SK-N-DZ (cell line): Measurements from ENCODE around the gene IGSF9B.

Source experiments
- DNase-seq: peaks from one replicate; pipeline ENCODE4 v3.0.0-alpha.2; 2015; ENCODE audit warnings: low spot score

IGSF9B gene

DNA sequence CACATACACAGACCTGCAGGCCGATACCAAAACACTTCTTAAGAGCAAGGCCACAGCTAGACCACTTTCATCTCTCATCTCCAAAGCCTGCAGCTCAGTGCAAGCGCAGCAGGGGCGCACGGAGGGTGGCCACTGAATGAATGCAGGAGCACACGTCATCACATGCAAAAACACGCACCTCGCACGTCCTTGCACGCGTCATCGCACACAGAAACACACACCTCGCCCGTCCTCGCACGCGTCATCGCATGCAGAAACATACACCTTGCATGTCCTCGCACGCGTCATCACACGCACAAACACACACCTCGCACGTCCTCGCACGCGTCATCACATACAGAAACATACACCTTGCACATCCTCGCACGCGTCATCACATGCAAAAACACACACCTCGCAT is 17.2 kb downstream of the IGSF9B start:
- DNase-seq = no peak

DNA sequence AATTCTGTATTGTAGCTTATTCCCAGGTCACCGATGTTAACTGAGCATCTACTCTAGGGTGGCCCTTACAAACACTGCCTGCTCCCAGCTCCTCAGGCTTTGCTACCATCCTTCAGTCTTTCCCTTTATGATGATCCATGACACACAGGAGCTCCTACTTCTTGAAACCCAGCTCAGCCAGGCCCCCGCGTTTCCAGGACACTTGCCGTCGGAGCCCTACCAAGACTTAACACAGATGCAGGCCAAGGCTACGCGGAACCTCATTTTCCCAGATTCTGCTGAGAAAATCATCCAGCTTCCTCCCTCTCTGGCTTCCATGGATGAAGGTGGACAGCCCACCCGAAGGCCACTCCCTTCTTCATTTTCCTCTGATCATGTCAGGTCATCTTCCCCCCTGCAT is 18.6 kb downstream of the IGSF9B start:
- no peak for DNase-seq

- DNase-seq = no peak
Measured at GRCh38 chr11:133937468-133937867, 19.3 kb downstream of the IGSF9B start.

DNA sequence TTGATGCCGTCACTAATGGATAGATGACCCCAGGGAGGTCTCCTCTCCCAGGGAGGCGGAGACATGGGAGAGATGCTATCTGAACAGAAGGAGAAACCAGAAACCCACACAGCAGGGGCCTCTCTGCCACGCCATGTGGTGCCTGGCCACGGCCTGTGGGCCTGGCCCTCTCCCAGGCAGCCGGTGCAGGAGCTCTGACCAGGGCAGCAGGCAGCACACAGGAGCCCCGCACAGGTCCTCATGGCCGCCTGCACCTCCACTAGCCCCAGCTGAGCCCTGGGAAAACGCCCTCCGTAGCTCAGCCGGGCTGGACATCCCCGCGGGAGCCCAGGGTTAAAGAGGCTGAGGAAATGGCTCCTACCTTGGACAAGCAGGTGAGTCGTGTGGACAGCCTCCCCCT is 19.8 kb downstream of the IGSF9B start:
- DNase-seq = peak; percentile 64

DNA sequence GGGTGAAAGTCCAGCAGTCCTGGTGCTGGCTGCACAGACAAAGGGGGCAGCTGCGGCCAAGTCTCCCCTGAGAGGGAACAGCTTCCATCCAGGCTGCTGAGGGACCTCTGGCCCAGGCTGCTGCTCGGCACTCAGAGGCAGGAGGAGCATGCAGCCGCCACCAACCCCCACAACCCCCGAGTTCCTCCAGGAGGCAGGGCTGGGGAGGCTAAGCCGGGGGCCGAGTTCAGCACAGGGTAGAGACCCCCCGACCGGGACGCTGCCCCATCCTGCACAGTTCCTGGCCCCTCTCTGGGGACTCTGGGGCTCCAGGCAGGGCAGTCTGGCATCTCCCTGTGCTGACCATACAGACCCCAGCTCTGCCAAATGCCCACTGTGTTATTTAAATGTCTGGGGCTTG is 20.2 kb downstream of the IGSF9B start:
- no peak for DNase-seq

- peak; percentile 32 for DNase-seq
Measured at GRCh38 chr11:133936136-133936535, 20.6 kb downstream of the IGSF9B start.

- DNase-seq = no peak
Measured at GRCh38 chr11:133935551-133935910, 21.2 kb downstream of the IGSF9B start.

DNA sequence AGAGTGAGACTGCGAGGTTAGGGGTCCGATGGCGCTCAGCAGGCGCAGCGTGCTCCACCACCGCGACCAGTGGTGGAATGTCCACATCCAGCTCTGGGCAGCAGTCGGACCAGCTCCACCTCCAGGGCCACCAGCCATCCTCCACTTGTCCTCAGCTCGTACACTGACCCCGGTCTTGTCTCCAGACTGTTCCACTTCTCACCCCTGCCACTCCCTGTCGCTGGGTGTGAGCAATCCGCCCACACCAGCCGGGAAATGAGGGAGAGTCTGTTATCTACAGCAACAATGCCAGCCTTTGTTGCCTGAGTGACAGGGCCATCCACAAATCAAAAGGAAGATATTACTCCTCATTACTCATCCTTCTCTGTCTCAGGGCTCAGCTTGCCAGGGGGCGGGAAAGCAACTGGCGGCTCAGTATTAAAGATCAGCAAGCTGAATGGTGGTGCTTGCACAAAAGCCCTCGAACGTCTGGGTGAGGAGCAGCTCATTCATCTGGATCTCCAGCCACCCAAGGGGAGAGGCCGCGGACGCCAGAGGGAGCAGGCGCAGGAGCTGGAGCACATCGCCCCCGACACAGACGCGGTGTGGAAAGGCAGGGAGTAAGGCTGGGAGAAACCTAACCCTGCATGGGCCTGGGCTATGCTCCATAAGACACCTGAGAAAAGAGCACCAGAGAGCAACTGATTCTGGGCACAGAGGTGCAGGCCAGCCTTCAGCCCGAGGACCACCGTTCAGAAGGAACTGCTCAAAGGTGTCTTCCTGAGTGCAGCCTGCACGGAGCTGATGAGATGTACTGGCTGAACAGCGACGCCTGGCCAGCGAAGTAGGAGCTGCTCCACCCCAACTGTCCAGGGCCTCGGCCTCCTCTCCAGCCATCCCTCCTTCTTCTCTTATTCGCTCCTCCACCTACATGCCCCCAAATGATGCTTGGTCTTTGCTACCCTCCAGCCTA is 21.9 kb downstream of the IGSF9B start:
- no peak for DNase-seq

GRCh38 chr11:133934096-133934495 is 22.7 kb downstream of the IGSF9B start:
- DNase-seq = no peak

GRCh38 chr11:133931449-133932060 is 25.2 kb downstream of the IGSF9B start:
- DNase-seq = no peak

DNA sequence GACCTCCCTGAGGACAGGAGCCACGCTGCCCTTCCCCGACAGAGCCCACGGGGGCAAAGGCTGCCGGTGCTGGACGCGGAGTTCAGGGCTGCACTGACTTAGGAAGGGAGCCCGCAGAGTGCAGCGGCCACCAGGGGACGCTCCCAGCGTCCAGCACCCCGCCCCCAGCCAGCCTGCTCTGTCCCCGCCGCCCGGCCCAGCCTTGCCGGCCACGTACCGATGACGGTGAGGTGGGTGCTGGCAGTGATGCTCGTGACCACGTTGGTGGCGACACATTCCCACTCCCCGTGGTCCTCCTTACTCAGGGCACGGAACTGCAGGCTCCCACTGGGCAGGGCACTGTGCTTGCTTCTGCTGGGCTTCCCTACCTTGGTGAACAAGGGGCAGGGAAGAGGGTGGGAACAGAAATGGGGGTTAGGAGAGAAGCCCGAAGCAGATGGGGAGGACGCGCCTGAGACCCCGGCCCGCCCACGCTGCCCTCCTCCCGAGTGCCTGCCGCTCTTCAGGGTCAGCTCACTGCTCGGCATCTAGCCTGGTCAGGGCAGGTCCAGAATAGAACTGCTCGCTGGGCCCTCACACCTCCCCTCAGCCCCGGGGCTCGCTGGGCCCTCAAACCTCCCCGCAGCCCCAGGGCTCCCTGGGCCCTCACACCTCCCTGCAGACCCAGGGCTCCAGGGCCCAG is 25.9 kb downstream of the IGSF9B start:
- DNase-seq = no peak

- no peak for DNase-seq
Measured at GRCh38 chr11:133930053-133930766, 26.6 kb downstream of the IGSF9B start.

GRCh38 chr11:133929401-133930052 is 27.2 kb downstream of the IGSF9B start:
- DNase-seq = no peak

GRCh38 chr11:133928628-133929059 is 28.1 kb downstream of the IGSF9B start:
- DNase-seq = no peak

- DNase-seq = peak; percentile 63
Measured at GRCh38 chr11:133927690-133928627, 28.8 kb downstream of the IGSF9B start.

DNA sequence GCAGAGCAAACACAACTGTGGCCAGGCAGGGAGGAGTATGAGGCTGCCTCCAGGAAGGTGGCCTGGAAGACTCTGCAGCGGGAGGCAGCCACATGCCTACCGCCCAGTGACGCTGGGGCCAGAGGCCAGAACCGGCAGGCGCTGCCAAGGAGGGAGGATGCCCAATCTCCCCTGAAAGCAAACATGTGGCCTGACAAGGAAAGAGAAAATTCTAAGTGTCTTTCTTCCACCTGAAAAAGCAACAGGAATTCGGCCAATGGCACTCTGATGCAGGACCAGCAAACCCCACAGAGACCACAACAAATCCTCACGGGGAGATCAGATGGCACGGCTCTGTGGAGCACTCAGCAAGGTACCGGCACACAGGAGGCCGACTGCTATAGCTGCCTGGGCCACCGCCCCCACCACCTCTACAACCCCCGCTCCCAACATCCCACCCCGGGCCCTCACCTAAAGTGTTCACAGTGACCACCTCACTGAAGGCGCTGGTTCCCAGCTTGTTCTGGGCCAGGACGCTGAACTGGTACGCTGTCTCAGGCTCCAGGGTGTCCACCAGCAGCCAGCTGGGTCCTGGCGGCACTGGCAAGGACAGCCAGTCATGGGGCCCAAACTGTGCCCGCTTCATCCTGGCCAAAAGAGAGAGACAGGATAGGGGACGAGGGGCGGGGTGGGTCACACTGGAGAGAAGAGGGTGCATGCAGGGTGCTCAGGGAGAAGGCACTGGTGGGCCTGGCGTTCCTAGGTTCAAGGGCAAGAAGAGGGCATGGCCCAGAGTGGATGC is 30.1 kb downstream of the IGSF9B start:
- DNase-seq = no peak

- DNase-seq = no peak
Measured at GRCh38 chr11:133925756-133926155, 31.0 kb downstream of the IGSF9B start.

- no peak for DNase-seq
Measured at GRCh38 chr11:133924661-133925060, 32.1 kb downstream of the IGSF9B start.
